HG03439 (cell line): ENCODE measurements around the gene NDUFA3.
A peak's percentile ranks its signal among the peaks of the same experiment; 100 is the strongest.

Experiments used
- ATAC-seq: cut with Tn5 transposase; IDR thresholded peaks from one replicate; pipeline ENCODE4 v1.9.1; 2021; ENCODE audit warnings: mild to moderate bottlenecking, moderate library complexity; ENCODE audit not compliant: unreplicated experiment

NDUFA3 gene

DNA sequence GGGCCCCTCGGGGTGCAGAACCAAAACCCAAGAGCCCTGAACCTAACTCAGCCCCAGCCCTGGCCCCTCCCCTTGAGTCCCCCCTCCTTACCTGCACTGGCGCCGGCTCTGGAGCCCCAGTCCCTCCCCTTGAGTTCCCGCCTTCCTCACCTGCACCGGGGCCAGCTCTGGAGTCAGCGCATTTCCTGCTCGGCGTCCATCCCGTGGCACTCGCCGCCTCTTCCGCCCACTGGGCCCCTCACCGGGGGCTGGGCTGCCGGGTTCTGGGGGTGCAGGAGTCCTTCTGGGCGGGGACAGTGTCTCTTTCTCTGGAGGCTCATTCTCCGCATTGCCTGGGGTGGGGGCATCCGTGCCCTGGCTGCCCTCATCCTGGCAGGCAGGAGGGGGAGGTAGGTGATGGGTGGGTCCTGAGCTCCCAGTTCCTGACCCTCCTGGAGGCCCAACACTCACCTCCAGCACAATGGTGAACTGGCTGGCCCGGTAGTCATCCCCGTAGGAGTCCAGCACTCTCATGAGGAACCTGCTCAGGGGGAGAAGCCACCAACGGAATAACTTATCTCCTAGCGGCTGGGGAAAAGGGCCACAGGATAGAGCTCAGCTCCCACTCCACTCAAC, 5.3 kb downstream of the NDUFA3 start:
- no peak for ATAC-seq

GRCh38 chr19:54108496-54108895, 5.8 kb downstream of the NDUFA3 start:
- ATAC-seq: no peak

- no peak for ATAC-seq
These were observed 7.0 kb downstream of the NDUFA3 start for GRCh38 chr19:54109651-54110050.

DNA sequence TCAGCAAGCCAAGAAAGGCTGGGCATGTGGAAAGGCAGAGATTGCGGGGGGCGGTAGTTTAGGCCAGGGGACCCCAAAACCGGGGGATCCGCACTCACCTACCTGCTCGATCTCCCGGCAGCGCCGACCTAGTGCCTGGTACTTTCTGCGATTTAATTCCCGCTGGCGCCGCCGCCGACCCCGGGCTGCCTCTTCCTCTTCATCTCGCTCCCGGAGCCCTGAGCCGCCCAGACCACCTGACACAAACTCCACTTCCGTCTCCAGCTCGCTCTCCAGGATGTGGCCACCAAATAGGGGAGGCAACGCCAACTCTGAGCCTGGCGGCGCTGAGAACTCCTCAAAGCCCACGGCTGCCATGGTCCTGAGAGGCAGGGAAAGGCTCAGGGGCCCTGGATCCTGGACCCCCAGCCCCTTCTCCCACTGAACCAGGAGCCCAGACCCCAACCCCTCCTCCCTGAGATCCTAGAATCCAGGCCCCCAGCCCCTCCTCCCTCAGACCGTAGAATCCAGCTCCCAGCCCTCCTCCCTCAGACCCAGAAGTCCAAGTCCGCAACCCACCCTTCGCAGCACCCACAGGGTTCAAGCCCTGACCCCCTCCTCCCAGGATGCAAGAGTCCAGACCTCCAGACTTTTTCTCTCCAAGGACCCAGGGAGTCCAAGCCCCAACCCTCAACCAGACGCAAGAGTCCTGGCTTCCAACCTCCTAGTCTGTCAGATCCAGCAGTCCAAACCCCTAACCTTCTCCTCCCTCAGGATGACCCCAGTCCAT, 11.9 kb downstream of the NDUFA3 start:
- ATAC-seq: peak; percentile 3

- ATAC-seq: peak; percentile 79
These were observed 12.7 kb downstream of the NDUFA3 start, which contains the start of the genes PRPF31 and TFPT for GRCh38 chr19:54115109-54116063. Gene PRPF31 (plus strand): TSS chr19:54115754. CDS start chr19:54118279, 2,525 bp downstream. Gene TFPT (minus strand): TSS chr19:54115657. CDS start chr19:54115269, 388 bp downstream.

DNA sequence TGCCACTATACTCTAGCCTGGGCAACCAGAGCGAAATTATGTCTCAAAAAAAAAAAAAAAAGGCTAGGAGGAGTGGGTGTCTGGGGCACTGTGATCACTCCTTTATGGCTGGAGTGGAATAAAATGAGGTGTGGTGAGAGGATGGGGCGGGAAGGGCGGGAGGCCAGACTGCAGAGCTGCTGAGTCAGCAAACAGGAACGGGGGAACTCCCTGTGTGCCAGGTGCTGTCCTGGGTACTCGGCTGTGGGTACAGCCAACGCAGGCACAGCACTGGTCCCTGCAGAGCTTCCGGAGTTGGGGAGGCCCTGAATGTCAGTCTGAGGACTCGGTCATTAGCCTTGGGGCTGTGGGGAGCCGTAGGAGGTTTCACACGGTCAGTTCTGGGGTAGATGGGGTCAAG, 18.6 kb downstream of the NDUFA3 start:
- ATAC-seq: no peak

GRCh38 chr19:54123682-54124081, 21.0 kb downstream of the NDUFA3 start:
- ATAC-seq: no peak

DNA sequence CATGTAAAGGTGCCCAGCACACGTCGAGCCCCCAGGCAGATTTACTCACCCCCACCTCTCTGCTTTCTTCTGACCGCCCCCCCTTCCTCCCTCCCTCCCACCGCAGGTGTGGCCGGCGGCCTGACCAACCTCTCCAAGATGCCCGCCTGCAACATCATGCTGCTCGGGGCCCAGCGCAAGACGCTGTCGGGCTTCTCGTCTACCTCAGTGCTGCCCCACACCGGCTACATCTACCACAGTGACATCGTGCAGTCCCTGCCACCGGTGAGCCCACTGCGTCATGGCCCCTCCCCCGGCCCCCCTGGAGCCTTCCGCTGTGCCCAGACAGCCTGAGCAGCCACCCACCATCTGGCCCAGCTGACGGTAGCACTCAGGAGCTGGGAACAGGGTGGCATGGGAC, 21.7 kb downstream of the NDUFA3 start:
- no peak for ATAC-seq

DNA sequence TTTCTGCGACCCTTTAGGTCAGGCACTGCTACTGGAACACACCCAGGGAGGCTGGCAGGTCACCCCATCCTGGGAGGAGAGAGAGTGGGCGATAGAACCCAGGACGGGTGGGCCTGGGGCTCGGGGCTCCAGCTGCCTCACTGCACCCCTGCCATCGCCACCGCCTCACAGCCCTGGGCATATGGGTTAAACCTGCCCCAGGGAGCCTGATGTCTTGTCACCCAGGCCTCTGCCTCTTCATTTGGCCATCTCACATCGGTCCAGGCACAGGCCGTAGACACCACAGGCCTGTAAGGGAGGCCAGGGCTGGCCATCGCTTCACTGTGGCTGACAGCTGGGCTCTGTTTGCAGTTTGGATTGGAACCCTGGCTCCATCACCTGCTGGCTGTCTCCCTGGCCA, 23.1 kb downstream of the NDUFA3 start:
- ATAC-seq: no peak

GRCh38 chr19:54127688-54128440, 25.2 kb downstream of the NDUFA3 start:
- ATAC-seq: no peak

GRCh38 chr19:54128441-54128725, 25.7 kb downstream of the NDUFA3 start:
- no peak for ATAC-seq

DNA sequence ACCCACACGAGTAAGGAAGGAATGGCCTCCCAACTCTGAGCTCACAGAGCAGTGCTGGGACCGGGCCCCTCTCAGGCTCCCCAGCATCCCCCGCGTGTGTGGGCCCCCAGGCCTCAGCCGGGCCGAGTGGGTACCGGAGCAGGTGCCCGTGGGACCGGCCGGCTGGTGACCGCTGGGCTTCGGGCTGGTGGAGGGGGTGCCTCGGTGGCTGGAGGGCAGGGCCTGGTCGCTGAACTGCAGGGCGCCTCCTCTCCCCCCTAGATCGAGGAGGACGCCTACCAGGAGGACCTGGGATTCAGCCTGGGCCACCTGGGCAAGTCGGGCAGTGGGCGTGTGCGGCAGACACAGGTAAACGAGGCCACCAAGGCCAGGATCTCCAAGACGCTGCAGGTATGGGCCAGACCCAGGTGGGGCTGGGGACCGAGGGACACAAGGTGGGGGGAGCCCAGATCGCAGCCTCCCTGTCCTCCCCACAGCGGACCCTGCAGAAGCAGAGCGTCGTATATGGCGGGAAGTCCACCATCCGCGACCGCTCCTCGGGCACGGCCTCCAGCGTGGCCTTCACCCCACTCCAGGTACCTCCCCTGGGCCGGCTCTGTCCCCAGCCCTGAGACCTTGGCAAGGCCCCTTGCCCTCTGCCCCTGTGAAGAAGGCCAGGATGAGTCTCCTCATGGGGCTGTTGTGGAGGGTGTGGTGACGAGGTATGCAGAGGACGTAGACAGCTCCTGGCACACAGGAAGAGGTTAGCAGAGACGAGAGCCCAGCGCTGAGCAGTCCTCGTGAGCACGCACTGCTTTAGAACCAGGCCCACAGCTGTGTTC, 26.4 kb downstream of the NDUFA3 start:
- no peak for ATAC-seq

- ATAC-seq: no peak
These were observed 27.0 kb downstream of the NDUFA3 start for GRCh38 chr19:54129617-54129996.

- ATAC-seq: no peak
These were observed 30.8 kb downstream of the NDUFA3 start for GRCh38 chr19:54133312-54133956.

GRCh38 chr19:54133957-54134590, 31.4 kb downstream of the NDUFA3 start:
- ATAC-seq: no peak

- no peak for ATAC-seq
These were observed 33.6 kb downstream of the NDUFA3 start for GRCh38 chr19:54136086-54136863.

- ATAC-seq: peak; percentile 81
These were observed 34.4 kb downstream of the NDUFA3 start for GRCh38 chr19:54136864-54137698.
